ENCODE data around the gene GLRX3.

Gene GLRX3

GRCh38 chr10:130138479-130138866 lies 2.3 kb downstream of the GLRX3 start:
- no peak overlapping the region; the same call in 1 of the 2 replicates for H3K4me3 ChIP-seq (ENCODE audit: low read depth, low read length)
- TF ChIP-seq, protein P1, sequence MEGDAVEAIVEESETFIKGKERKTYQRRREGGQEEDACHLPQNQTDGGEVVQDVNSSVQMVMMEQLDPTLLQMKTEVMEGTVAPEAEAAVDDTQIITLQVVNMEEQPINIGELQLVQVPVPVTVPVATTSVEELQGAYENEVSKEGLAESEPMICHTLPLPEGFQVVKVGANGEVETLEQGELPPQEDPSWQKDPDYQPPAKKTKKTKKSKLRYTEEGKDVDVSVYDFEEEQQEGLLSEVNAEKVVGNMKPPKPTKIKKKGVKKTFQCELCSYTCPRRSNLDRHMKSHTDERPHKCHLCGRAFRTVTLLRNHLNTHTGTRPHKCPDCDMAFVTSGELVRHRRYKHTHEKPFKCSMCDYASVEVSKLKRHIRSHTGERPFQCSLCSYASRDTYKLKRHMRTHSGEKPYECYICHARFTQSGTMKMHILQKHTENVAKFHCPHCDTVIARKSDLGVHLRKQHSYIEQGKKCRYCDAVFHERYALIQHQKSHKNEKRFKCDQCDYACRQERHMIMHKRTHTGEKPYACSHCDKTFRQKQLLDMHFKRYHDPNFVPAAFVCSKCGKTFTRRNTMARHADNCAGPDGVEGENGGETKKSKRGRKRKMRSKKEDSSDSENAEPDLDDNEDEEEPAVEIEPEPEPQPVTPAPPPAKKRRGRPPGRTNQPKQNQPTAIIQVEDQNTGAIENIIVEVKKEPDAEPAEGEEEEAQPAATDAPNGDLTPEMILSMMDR (IDR thresholded peaks at IDR 0.05; ENCODE audit: control insufficient read depth, extremely low read depth, insufficient read depth) = no peak
- DNase-seq (ENCODE audit: low read depth) = peak; percentile 13

DNA sequence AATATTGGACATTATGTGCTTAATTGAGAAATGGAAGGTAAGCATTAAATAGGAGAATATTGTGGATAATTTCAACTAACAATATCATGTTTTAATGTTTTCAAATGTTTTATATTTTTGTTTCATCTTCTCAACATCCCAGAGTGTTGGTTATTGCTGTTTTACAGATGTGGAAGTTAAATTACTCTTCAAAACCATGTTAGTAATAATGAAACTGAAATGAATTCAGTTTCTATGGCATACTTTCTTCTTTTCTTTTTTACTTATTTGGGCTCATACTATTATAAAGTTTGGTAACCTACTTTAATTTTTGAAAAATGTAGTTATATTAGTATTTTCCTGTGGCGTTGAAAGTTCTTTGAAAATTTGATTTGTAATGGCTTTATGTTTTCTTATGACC lies 4.2 kb downstream of the GLRX3 start:
- TF ChIP-seq, protein P1 (IDR thresholded peaks at IDR 0.05; ENCODE audit: control insufficient read depth, extremely low read depth, insufficient read depth) = no peak
- DNase-seq (ENCODE audit: low read depth) = no peak
- no peak overlapping the region for H3K4me3 ChIP-seq (ENCODE audit: low read depth, low read length)

DNA sequence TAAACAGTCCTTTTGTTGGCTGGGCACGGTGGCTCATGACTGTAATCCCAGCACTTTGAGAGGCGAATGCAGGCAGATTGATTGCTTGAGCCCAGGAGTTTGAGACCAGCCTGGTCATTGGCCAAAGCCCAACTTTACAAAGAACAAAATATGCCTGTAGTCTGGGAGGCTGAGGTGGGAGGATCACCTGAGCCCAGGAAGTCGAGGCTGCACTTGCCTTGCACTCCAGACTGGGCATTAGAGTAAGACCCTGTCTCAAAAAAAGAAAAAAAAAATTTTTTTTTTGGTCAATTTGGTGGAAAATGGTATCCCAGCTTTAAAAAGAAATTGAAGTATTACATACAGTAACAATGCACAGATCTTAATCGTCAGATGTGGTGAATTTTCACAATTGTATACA lies 4.8 kb downstream of the GLRX3 start:
- TF ChIP-seq, protein P1 (IDR thresholded peaks at IDR 0.05; ENCODE audit: control insufficient read depth, extremely low read depth, insufficient read depth) = no peak
- no peak for DNase-seq (ENCODE audit: low read depth)
- no peak overlapping the region for H3K4me3 ChIP-seq (ENCODE audit: low read depth, low read length)

DNA sequence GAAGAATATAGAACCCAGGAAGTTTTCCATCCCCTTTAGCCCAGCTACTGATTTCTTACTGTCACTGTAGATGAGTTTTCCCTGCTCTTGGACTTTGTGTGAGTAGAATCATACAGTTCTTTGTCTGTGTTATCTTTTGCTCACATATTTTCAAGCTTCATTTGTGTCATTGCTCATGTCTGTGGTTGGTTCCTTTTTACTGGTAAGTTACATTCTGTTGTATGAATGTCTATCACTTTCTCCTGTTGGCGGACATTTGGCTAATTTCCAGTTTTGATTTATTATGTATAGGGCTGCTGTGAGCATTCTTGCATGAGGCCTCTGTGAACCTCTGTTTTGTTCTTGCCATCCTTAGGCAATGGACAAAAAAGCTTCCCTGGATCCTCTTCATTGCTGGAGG lies 5.3 kb downstream of the GLRX3 start:
- no peak for DNase-seq (ENCODE audit: low read depth)

GRCh38 chr10:130141878-130142277 lies 5.7 kb downstream of the GLRX3 start:
- DNase-seq (ENCODE audit: low read depth) = no peak
- TF ChIP-seq, protein P1 (IDR thresholded peaks at IDR 0.05; ENCODE audit: control insufficient read depth, extremely low read depth, insufficient read depth) = no peak
- no peak overlapping the region for H3K4me3 ChIP-seq (ENCODE audit: low read depth, low read length)

More for the DNA sequence above, 5.3 kb downstream of the GLRX3 start:
- H3K4me3 ChIP-seq (ENCODE audit: low read depth, low read length) = no peak overlapping the region
- TF ChIP-seq, protein P1 (IDR thresholded peaks at IDR 0.05; ENCODE audit: control insufficient read depth, extremely low read depth, insufficient read depth) = no peak

DNA sequence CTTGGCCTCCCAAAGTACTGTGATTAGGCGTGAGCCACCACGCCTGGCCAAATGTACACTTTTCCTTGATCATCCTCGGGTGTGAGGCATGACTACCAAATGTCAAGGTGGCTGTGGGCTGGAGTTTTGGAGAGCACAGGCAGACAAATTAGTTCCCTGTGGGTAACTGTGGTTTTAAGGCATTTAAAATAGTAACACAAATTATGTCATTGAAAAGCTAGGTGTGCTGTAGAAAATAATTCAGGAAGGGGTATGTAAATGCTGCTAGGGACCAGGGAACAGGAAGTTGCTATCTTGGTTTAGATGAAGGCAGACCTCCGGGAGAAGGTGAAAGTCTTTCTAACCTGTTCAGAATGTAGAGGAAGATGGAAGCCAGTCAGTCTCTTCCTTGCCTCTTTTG lies 9.9 kb downstream of the GLRX3 start:
- TF ChIP-seq, protein P1 (IDR thresholded peaks at IDR 0.05; ENCODE audit: control insufficient read depth, extremely low read depth, insufficient read depth) = no peak
- no peak overlapping the region for H3K4me3 ChIP-seq (ENCODE audit: low read depth, low read length)
- no peak for DNase-seq (ENCODE audit: low read depth)

DNA sequence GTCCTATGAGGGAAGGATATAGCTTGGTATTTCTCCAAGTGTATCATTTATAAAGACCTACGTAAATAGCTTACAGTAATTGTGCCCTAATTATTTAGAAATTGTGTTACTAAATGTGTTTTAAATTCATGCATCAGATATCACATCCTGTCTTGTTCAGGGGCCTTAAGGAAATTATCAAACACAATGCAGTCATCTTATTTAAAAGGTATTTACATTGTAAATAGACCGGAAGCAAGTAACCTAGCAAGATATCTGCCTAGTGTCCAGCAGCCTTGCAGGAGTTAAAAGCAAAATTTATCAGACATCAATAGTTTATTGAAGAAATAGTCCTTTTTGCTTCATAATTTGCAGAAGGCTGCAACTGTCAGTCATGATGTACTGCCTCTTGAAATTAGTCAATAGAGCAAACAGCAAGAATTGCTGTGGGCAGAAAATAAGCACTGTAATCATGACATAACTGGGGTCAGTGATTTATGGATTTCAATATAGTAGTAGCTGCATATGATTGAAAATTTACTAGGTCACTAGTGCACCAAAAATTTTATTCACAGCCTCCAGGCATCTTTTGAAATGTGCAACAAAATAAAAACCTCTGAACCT lies 23.1 kb downstream of the GLRX3 start:
- no peak for DNase-seq (ENCODE audit: low read depth)
- TF ChIP-seq, protein P1 (IDR thresholded peaks at IDR 0.05; ENCODE audit: control insufficient read depth, extremely low read depth, insufficient read depth) = no peak
- H3K4me3 ChIP-seq (ENCODE audit: low read depth, low read length) = no peak overlapping the region
